ENCODE measurements around the gene SETD1A. TPM values are rescaled to one million over a fixed set of nuclear protein-coding genes. Genes with fewer than 3 reads are reported as not detected.

Gene SETD1A
- total RNA-seq, 1 donor from 2014 or later = 4.7 TPM

DNA sequence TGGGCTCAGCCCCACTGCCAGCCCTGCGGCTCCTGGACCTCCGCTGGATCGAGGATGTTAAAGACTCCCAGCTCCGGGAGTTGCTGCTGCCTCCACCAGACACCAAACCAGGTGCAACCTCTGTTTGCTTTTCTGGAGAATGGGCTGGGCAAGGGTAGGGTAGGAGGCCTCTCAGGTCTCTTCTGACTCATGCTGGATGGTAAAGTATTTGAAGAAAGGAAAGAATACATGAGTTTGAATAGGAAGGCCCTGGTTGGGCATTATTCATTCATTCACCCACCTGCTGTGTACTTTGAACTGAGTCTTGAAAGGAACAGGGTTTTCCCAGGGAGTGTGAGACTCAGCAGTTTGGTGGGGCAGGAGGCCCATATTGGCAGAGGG, 15.1 kb upstream of the SETD1A start:
- H3K4me3 ChIP-seq (ENCODE audit: low read depth, low read length) = peak overlapping the region; percentile 9
- no peak for DNase-seq (ENCODE audit: low read depth)
- TF ChIP-seq, protein P1, sequence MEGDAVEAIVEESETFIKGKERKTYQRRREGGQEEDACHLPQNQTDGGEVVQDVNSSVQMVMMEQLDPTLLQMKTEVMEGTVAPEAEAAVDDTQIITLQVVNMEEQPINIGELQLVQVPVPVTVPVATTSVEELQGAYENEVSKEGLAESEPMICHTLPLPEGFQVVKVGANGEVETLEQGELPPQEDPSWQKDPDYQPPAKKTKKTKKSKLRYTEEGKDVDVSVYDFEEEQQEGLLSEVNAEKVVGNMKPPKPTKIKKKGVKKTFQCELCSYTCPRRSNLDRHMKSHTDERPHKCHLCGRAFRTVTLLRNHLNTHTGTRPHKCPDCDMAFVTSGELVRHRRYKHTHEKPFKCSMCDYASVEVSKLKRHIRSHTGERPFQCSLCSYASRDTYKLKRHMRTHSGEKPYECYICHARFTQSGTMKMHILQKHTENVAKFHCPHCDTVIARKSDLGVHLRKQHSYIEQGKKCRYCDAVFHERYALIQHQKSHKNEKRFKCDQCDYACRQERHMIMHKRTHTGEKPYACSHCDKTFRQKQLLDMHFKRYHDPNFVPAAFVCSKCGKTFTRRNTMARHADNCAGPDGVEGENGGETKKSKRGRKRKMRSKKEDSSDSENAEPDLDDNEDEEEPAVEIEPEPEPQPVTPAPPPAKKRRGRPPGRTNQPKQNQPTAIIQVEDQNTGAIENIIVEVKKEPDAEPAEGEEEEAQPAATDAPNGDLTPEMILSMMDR (conservative IDR thresholded peaks at IDR 0.05; ENCODE audit: low read depth, low read length) = no peak

DNA sequence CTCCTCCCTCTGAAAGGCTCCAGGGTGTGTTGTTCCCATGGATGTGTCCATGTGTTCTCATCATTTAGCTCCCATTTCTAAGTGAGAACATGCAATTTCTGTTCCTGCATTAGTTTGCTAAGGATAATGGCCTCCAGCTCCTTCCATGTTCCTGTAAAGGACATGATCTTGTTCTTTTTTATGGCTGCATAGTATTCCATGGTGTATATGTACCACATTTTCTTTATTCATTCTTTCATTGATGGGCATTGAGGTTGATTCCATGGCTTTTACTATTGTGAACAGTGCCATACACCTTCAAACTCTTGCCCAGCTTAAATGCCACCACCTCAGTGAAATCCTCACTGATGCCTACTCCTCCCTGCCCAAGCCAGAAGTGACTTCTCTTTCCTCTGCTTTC, 13.2 kb upstream of the SETD1A start:
- DNase-seq (ENCODE audit: low read depth) = no peak
- TF ChIP-seq, protein P1 (conservative IDR thresholded peaks at IDR 0.05; ENCODE audit: low read depth, low read length) = no peak
- no peak overlapping the region for H3K4me3 ChIP-seq (ENCODE audit: low read depth, low read length)

DNA sequence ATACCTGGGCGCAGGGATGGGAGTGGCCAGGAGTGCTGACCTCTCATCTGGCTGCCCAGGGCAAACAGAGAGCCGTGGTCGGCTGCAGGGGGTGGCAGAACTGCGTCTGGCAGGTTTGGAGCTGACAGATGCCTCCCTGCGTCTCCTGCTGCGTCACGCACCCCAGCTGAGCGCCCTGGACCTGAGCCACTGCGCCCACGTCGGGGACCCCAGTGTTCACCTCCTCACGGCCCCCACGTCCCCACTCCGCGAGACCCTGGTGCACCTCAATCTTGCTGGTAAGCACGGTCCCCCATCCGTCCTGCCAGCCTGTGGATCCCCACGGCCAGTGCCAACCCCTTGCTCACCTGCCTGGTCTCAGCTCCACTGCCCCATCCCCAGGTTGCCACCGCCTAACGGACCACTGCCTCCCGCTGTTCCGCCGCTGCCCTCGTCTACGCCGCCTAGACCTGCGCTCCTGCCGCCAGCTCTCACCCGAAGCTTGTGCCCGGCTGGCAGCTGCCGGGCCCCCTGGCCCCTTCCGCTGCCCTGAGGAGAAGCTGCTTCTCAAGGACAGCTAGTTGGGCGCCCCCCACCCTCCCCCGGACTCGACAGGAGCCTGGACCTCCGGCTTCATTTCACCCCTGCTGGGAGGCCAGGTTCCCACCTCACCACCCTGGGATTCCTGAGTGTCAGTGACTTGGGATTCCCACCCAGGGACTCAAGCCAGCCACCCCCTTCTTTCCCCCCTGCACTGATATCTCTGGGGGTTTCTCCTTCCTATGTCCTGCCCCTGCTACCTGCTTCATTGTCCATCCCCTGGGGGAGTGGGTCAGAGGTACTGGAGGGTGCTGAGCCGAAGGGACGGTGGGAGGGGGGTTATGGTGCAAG, 10.6 kb upstream of the SETD1A start:
- no peak overlapping the region for H3K4me3 ChIP-seq (ENCODE audit: low read depth, low read length)
- no peak for DNase-seq (ENCODE audit: low read depth)
- TF ChIP-seq, protein P1 (conservative IDR thresholded peaks at IDR 0.05; ENCODE audit: low read depth, low read length) = no peak

DNA sequence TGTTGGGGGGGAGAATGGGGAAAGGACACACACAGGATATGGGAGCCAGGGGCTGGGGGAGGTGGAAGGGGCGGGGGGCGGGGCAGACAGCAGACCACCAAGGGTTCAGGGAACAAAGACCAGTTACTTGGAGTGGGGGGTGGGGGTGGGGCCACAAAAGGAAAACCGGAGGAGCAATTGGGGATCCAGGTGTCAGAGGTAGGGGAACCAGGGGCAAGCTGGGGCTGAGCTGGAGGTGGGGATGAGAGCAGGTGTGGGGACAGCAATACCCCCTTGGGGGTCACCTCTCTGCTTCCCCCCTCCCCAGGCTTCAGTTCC, 10.1 kb upstream of the SETD1A start:
- no peak for DNase-seq (ENCODE audit: low read depth)

DNA sequence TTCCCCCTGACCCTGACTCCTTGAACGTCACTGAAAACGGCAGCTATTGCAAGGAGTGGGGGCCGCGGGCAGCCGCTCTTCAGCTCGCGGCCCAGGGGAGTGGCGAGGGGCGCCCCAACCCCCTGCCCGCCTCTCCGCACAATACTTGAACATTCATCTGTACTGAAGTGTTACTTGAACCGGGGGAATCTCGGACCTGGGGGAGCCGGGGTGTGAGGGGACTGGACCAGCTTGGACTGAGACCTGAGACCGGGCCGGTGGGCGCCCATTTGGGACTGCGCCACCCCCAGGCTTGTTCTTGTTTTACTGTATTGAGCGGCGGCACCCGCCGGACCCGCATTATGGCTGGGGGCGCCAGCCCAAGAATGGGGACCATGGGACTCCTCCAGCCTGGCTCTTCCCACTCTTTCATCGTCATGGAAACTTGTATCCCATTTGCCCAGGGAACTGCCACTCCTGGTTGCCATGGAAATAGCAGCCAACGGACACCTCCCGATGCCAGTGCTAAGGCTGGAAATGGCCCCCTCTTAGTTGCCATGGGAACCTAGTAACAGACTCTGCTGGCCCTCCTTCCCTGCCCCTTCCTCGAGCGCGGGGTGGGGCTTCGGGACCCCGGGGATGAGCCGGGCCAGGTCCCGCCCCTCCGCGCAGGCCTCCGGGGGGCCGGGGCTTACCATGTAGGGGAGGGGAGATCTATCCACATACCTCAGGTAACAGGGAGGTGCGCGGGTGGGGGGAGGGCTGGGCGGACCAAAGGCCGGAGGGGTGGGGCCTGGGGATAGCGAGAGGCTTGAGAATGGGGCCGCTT, 9.5 kb upstream of the SETD1A start:
- TF ChIP-seq, protein P1 (conservative IDR thresholded peaks at IDR 0.05; ENCODE audit: low read depth, low read length) = no peak
- DNase-seq (ENCODE audit: low read depth) = peak; percentile 84
- H3K4me3 ChIP-seq (ENCODE audit: low read depth, low read length) = peak overlapping the region; percentile 95

More for the DNA sequence above, 10.1 kb upstream of the SETD1A start:
- TF ChIP-seq, protein P1 (conservative IDR thresholded peaks at IDR 0.05; ENCODE audit: low read depth, low read length) = no peak
- H3K4me3 ChIP-seq (ENCODE audit: low read depth, low read length) = no peak overlapping the region

DNA sequence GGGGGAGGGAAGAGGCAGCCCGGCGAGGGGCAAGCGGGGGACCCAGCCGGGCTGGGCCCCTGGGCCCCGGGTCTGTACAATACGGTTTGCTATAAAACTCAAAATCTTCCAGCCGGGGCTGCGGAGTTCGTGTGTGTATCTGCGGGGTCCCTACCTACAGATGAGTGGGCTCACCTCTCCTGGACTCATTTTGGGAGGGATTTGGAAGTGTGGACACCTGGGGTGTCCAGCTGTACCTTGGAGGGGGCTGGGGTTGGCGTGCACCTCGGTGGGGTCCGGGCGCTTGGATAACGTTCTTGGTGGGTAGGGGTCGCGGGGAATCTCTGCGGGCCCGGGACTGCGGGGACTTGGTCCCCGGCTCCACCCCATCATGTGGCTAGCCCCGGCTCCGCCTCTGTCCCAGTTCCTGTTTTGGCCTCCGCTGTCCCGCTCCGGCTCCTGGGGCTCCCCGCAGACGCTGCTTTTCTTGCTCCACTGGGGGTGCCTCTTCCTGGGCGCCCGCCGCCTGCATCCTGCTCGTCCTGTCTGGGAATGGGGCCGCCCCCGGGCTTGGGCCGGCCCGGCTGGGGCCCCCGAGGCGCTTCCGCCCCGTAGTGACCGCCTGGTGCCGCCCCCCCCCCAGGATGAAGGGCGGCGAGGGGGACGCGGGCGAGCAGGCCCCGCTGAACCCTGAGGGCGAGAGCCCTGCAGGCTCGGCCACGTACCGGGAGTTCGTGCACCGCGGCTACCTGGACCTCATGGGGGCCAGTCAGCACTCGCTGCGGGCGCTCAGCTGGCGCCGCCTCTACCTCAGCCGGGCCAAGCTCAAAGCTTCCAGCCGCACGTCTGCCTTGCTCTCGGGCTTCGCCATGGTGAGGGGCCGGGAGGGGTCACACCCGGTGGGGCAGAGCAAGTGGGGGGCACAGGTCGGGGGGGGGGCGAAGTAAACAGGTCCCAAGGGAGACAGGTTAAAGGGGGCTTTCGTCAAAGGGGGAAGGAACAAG, 8.6 kb upstream of the SETD1A start, which contains the start of gene ORAI3:
ORAI3 (plus strand) TSS at position 402 of the 983 bp plus-strand sequence; CDS start at position 624, 222 bp downstream.
- TF ChIP-seq, protein P1 (conservative IDR thresholded peaks at IDR 0.05; ENCODE audit: low read depth, low read length) = no peak
- peak within 1 kb of the TSS; percentile 95 for H3K4me3 ChIP-seq (ENCODE audit: low read depth, low read length)
- DNase-seq (ENCODE audit: low read depth) = no peak
